CD4-positive, alpha-beta T cell (primary cell): ENCODE measurements around the gene FASTK. TPM values are rescaled to one million over a fixed set of nuclear protein-coding genes. Genes with fewer than 3 reads are reported as not detected.
A peak's percentile ranks its signal among the peaks of the same experiment; 100 is the strongest.

Experiments
- ATAC-seq: fragments of 200-7000 bp; cut with Tn5 transposase; one replicate; pipeline ENCODE4 v1.10.0; 2022; ENCODE audit warnings: mild to moderate bottlenecking; ENCODE audit not compliant: poor library complexity
- CTCF ChIA-PET: fragments of 350-600 bp; sonication (Branson Sonifier 250); formaldehyde crosslinking; loops from one replicate; lab custom pipeline; 2021; ENCODE audit warnings: antibody characterized with exemption, inconsistent platforms; lab: Charles Lee
- POLR2A ChIA-PET: fragments of 350-600 bp; sonication (Branson Sonifier 250); formaldehyde crosslinking; loops from one replicate; lab custom pipeline; 2021; ENCODE audit warnings: antibody characterized with exemption, inconsistent platforms; lab: Charles Lee
- DNase-seq, 14 experiments: peaks; one replicate each; pipeline ENCODE4 v3.0.0-alpha.2; 2013 to 2020; ENCODE audit warnings: mixed read lengths in 2 of 14
- H3K27ac ChIP-seq, 2 donors: one replicate each; pipeline versions ENCODE4 v1.5.1 to v1.7.0; 2013; ENCODE audit warnings: low read length in 2 of 2, low read depth in 1 of 2, mild to moderate bottlenecking in 1 of 2
- H3K27me3 ChIP-seq, 2 experiments: 1 replicate in 1 of 2; 2 replicates in 1 of 2; pipeline versions ENCODE4 v1.6.1 to v1.7.0; 2013; ENCODE audit warnings: low read length in 2 of 2, control low read depth in 1 of 2, mild to moderate bottlenecking in 1 of 2, moderate library complexity in 1 of 2; ENCODE audit not compliant: insufficient read depth in 2 of 2, control insufficient read depth in 1 of 2
- H3K36me3 ChIP-seq: one replicate; pipeline ENCODE4 v1.6.1; 2013; ENCODE audit warnings: low read length, control low read depth; ENCODE audit not compliant: insufficient read depth
- H3K4me1 ChIP-seq: one replicate; pipeline ENCODE4 v1.6.1; 2013; ENCODE audit warnings: low read length, control low read depth; ENCODE audit not compliant: insufficient read depth
- H3K4me3 ChIP-seq: one replicate; pipeline ENCODE4 v1.5.1; 2013; ENCODE audit warnings: mild to moderate bottlenecking, low read length, moderate library complexity
- H3K9me3 ChIP-seq, 2 experiments: 1 replicate in 1 of 2; 2 replicates in 1 of 2; pipeline versions ENCODE4 v1.6.1 to v1.7.0; 2013; ENCODE audit warnings: low read length in 2 of 2, mild to moderate bottlenecking in 2 of 2, control low read depth in 1 of 2, moderate library complexity in 1 of 2; ENCODE audit not compliant: control insufficient read depth in 1 of 2, insufficient read depth in 1 of 2
- H3K27ac Mint-ChIP-seq: one replicate; pipeline ENCODE4 v1.8.0; 2020; ENCODE audit warnings: mixed read lengths
- H3K27me3 Mint-ChIP-seq: one replicate; pipeline ENCODE4 v1.8.0; 2021; ENCODE audit warnings: mixed read lengths
- H3K36me3 Mint-ChIP-seq: one replicate; pipeline ENCODE4 v1.8.0; 2021; ENCODE audit warnings: low read depth, mixed read lengths
- H3K4me1 Mint-ChIP-seq: one replicate; pipeline ENCODE4 v1.8.0; 2021; ENCODE audit warnings: low read depth, mixed read lengths
- H3K4me3 Mint-ChIP-seq: one replicate; pipeline ENCODE4 v1.8.0; 2020; ENCODE audit warnings: mild to moderate bottlenecking, mixed read lengths
- H3K9me3 Mint-ChIP-seq: one replicate; pipeline ENCODE4 v1.8.0; 2020; ENCODE audit warnings: mixed read lengths
- CTCF ChIP-seq: fragments of 200-600 bp; IDR thresholded peaks from one replicate; pipeline ENCODE4 v1.8.0; 2022; ENCODE audit warnings: antibody characterized with exemption, mild to moderate bottlenecking
- intact Hi-C, 2 experiments: fragments of 100-400 bp; cut with DNase I in 1 of 2; cut with micrococcal nuclease in 1 of 2; formaldehyde crosslinking; loops; one replicate each; pipeline versions ENCODE4 v1.15.1 to v1.9.0; 2023 to 2025; cut with DNase I, micrococcal nuclease
- total RNA-seq, 174 experiments: library from RNA in 2 of 174; stranded (reverse) in 2 of 174; gene quantifications; one replicate each; pipeline ENCODE4 v1.2.3 and lab custom pipeline; 2021 to 2026

FASTK gene
- total RNA-seq, 2 experiments from 2014 or later, result 82.2 to 84.2 TPM

GRCh38 chr7:151116603-151117440 lies 36.2 kb upstream of the FASTK start:
- Mint-ChIP-seq H3K4me1 (peaks cover 13% of the 10 kb centered on the region), H3K27me3 (peaks cover 22% of the 10 kb centered on the region), H3K27ac (peak overlapping the region; percentile 94), H3K36me3 (peaks cover 41% of the 10 kb centered on the region), H3K4me3 (peak overlapping the region; percentile 84), H3K9me3 (no peaks in the 10 kb centered on the region)
- Histone ChIP-seq H3K27ac (peak overlapping the region; percentile 44 to 66), H3K36me3 (peaks cover 12% of the 10 kb centered on the region), H3K9me3 (no peaks in the 10 kb centered on the region), H3K4me1 (peaks cover 38% of the 10 kb centered on the region), H3K4me3 (peak overlapping the region; percentile 28), H3K27me3 (peaks cover 5 to 10% of the 10 kb centered on the region in 2 experiments)
- intact Hi-C loops, result no loop called here
- POLR2A ChIA-PET, result interaction anchor here (1.0 kb wide), 1 partner anchor 36 kb away, joined by 3 read pairs; the partner anchor contains the start of gene FASTK
- CTCF ChIA-PET, result interaction anchor here (1.4 kb wide), 2 partner anchors 7 to 88 kb away, joined by 4 read pairs; partner anchors contain the start of gene ABCB8
- no peak for DNase-seq
- no peak for ATAC-seq
- TF ChIP-seq CTCF, result no peak

GRCh38 chr7:151115836-151116418 lies 35.3 kb upstream of the FASTK start:
- H3K9me3 Mint-ChIP-seq, result no peaks in the 10 kb centered on the region
- ChIA-PET POLR2A (interaction anchor here (0.7 to 1.1 kb wide), 2 partner anchors 88 to 102 kb away, joined by 3 read pairs; partner anchors contain the start of gene ABCB8), CTCF (interaction anchor here (1.4 kb wide), 1 partner anchor 8 kb away, joined by 4 read pairs; no protein-coding TSS in a partner anchor)
- H3K36me3 Mint-ChIP-seq, result peaks cover 32% of the 10 kb centered on the region
- Histone ChIP-seq H3K27ac (no peak overlapping the region), H3K4me3 (no peak overlapping the region), H3K36me3 (peaks cover 12% of the 10 kb centered on the region), H3K27me3 (peaks cover 5 to 10% of the 10 kb centered on the region in 2 experiments), H3K4me1 (peaks cover 43% of the 10 kb centered on the region), H3K9me3 (no peaks in the 10 kb centered on the region)
- H3K27me3 Mint-ChIP-seq, result peaks cover 22% of the 10 kb centered on the region
- TF ChIP-seq CTCF, result no peak
- peak in 2 of 14 experiments; percentile 15 to 47 for DNase-seq
- intact Hi-C loops, result no loop called here
- H3K27ac Mint-ChIP-seq, result peak overlapping the region; percentile 78
- peak overlapping the region; percentile 76 for H3K4me3 Mint-ChIP-seq
- peak; percentile 31 for ATAC-seq
- H3K4me1 Mint-ChIP-seq, result peaks cover 13% of the 10 kb centered on the region

GRCh38 chr7:151115121-151115835 lies 34.7 kb upstream of the FASTK start:
- DNase-seq (peak in 6 of 14 experiments; percentile 14 to 66 (median 40)), ATAC-seq (peak; percentile 38)
- H3K9me3 Mint-ChIP-seq, result no peaks in the 10 kb centered on the region
- H3K4me1 Mint-ChIP-seq, result peaks cover 17% of the 10 kb centered on the region
- H3K4me3 Mint-ChIP-seq, result peak overlapping the region; percentile 76
- H3K36me3 Mint-ChIP-seq, result peaks cover 26% of the 10 kb centered on the region
- H3K27me3 Mint-ChIP-seq, result peaks cover 22% of the 10 kb centered on the region
- peaks cover 5% of the 10 kb centered on the region for H3K36me3 ChIP-seq
- H3K4me3 ChIP-seq, result no peak overlapping the region
- no peaks in the 10 kb centered on the region for H3K9me3 ChIP-seq
- peak overlapping the region; percentile 78 for H3K27ac Mint-ChIP-seq
- peaks cover 47% of the 10 kb centered on the region for H3K4me1 ChIP-seq
- ChIA-PET POLR2A (interaction anchor here (0.7 to 1.1 kb wide), 2 partner anchors 87 to 101 kb away, joined by 3 read pairs; partner anchors contain the start of gene ABCB8), CTCF (interaction anchor here (1.4 kb wide), 1 partner anchor 9 kb away, joined by 4 read pairs; no protein-coding TSS in a partner anchor)
- no peak overlapping the region for H3K27ac ChIP-seq
- no peak for TF ChIP-seq CTCF
- peaks cover 5 to 10% of the 10 kb centered on the region in 2 experiments for H3K27me3 ChIP-seq
- intact Hi-C loops, result no loop called here
